HG03432 (cell line): Measurements from ENCODE around the gene S100A16.

Source experiments
- ATAC-seq: cut with Tn5 transposase; IDR thresholded peaks from one replicate; pipeline ENCODE4 v1.9.1; 2021; ENCODE audit warnings: mild to moderate bottlenecking, moderate library complexity; ENCODE audit not compliant: unreplicated experiment

S100A16 gene

DNA sequence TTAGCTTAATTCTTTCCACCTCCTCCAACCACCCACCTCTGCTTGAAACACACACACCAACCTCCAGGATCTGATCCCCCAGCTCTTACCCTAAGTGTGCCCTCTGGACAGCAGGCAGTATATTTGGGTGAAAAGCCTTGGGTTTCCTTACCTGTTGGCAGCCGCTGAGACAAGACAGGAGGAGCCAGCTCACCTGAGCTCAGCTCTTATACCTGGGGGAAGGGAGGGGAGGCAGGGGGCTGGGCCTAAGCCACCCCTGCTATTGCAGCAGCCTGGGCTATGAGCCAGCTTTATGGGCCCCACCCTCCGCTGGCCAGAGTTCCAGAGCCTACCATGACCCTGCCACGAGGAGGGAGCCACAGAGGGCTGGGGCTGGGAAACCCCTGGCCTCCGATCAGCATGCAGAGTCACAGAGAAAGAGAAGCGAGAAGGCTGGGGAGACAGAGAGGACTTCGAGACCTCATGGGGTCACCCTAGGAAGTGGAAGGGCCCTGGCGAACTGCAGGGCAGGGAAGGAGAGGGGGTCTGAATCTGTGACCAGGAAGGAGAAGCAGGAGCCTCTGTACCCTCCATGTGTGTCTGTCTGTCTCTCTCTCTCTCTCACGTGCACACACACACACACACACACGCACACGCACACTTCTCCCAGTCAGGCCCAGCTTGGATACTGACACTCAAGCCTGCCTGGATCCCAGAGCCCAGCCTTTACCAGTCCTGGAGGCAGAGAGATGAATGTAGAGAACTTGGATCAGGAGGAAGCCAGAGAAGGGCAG is 3.4 kb upstream of the S100A16 start, which contains the start of gene S100A14:
TSS of gene S100A14 (minus strand) at position 182 of the 773 bp plus-strand sequence. CDS start 467 bp downstream, outside the sequence.
- no peak for ATAC-seq

DNA sequence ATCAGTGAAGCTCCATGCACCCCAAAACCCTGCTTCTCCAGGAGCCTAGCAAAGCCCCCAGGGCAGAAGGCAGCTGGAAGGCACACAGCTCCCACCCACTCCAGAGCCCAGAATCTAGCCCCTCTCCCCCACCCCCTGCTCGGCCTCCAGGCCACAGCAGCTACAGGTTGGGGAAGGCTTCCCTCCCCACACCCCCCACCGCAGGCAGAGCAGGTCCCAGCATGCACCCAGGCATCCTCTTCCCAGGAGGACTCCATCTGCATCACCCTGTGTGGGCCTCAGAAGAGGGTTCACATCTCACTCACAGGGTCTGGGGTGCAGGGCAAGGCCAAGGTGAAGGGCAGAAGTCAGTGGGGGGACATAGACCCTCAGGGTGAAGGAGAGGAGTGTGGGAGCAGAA is 2.5 kb upstream of the S100A16 start:
- ATAC-seq: no peak

DNA sequence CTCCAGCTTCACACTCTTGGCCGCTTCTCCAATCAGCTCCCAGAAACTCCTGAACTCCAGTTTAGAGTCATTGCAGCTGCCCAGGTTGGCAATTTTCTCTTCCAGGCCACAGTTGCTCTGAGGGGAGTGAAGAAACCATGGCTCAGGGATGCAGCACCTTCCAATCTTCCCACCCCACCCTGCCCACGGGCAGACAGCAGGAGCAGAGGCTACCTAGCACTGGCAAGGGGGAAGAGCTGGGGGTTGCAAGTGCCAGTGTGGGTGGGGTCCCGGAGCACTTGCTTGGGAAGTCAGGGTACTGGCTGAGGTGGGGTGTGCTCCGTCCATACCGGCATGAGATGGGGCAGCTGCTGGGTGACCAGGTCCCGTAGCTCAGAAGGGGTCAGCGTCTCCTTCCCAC is 2.0 kb upstream of the S100A16 start:
- no peak for ATAC-seq

DNA sequence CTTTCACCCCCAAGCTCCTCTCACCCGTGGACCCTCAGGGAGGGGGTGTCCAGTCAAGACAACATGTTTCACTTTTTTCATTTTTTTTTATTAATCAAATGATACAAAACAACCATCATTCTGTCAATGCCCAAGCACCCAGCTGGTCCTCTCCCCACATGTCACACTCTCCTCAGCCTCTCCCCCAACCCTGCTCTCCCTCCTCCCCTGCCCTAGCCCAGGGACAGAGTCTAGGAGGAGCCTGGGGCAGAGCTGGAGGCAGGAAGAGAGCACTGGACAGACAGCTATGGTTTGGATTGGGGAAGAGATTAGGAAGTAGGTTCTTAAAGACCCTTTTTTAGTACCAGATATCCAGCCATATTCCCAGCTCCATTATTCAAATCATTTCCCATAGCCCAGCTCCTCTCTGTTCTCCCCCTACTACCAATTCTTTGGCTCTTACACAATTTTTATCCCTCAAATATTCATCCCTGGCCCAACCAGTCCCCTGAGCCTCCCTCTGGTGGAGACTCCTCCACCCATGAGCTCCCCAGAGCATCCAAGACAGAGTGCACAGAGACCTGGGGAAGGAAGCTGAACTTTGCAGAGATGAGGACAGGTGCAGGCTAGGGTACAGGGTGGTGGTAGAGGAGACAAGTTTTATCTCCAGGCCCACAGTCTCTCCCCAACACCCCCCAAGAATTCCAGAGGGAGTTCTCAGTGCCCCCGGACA is 1.4 kb upstream of the S100A16 start:
- ATAC-seq: no peak

DNA sequence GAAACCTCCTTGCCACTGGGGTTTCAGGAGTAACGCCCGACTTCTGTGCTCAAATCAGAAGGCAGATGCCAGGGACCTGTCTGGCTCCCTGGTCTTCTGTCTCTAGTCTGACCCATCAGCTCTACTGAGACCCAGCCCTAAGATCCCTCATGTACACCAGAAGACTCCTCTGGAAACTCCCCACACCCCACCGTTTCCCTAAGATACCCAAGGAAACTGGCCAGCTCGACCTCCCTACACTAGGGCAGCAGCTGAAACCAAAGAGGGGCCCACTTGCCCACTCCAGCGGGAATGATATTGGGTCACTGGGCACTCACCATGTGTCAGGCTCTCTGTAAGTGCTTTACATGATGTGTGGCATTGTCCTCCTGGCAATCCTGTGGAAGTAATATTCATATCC is 469 bp upstream of the S100A16 start:
- ATAC-seq: no peak

DNA sequence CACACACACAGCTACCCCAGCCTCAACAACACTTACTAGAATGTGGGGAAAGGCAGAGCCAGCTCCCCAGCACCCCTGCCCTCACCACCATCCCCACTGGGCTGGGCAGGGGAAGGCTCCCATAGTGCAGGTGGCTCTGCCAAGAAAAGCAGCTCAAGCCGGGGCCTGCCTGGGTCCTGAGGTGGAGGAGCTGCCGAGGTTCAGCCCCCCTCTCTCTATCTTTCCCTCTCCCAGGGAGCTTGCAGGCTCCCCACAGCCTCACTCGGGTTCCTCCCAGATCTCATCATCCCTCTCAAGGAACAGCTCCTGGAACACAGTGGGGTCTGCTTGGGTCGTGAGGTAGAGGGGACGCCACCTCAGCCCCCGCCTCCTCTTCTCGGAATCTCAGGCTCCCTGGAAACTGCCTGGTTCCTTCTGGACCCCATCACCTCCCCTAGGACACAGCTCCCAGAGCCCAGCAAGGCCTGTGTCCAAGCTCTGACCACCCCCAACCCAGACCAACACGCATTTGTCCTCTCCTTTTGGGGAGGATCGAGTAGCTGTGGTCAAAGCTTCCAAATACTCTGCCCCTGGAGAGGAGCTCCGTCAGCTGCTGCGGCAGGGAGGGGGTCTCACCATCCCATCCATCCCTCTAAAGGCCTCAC is 704 bp downstream of the S100A16 start:
- ATAC-seq: no peak

DNA sequence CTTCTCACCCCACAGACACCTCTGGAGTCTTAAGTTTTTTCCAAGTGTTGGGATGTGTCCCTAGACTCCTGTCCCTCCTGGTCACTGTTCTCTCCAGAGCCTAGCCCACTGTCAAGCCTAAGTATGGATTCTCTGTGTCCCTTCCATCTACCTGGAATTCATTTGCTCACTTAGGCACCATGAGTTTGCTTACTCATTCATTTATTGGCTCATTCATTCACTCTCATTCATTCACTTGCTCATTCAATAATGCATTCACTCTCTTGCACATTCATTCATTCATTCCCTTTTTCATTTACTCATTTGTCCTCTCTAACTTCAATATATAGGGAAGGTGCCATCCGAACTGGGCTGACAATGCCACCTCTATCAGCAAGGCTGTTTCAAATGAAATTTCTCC is 1.6 kb downstream of the S100A16 start:
- ATAC-seq: no peak

DNA sequence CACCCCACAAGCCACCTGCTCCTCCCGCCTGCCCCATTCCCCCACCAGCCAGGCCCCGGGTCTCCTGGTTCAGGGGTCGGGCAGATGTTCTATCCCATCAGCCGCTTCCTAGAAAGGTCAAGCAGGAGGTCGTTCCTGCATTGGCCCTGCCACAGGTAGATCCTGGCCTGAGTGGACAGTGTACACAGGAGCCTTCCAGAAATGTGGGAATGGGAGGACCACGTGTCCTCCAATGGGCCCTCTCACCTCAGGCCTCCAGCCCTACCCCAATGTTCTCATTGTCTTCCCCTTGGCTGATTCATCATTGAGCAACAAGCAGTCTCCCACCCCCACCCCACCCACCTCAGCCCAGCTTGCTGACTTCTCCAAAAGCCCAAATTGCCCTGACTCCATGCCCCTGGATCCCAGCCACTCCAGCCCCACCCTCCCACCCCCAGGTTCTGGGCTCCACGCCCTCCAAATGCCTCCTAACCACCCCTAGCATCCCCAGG is 2.1 kb downstream of the S100A16 start:
- ATAC-seq: no peak

DNA sequence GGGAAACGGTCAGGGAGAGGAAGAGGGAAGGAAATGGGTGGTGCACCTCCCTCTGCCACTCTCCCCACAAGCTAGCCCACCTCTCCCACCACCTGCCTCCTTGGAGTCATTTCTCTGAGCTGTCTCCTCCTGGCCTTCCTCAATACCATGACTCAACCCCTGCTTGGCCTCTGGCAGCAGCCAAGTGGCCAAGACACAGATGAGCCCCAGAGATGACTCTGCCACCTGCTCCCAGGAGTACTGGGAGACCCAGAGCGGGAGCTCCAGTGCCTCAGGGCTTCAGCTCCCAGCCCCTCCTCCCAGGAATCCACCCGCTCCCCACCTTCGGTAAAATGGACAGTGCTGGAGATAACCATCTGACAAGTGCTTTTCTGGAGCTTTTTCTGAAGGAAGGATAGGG is 2.6 kb downstream of the S100A16 start:
- ATAC-seq: no peak

DNA sequence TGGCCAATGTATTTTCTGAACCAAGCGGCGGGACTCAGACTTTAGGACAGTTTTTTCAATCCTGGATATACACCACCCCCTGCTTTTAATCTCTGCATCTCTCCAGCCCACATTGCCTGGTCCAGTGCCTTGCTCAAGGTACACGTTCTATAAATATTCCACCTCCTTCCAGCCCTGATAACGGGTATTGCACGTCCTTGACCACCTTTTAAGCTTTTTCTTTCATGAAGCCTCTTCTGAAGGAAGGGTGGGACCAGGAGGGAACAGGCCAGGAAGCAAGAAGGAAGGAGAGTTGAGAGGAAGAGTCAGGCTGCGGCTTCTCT is 3.4 kb downstream of the S100A16 start:
- no peak for ATAC-seq

DNA sequence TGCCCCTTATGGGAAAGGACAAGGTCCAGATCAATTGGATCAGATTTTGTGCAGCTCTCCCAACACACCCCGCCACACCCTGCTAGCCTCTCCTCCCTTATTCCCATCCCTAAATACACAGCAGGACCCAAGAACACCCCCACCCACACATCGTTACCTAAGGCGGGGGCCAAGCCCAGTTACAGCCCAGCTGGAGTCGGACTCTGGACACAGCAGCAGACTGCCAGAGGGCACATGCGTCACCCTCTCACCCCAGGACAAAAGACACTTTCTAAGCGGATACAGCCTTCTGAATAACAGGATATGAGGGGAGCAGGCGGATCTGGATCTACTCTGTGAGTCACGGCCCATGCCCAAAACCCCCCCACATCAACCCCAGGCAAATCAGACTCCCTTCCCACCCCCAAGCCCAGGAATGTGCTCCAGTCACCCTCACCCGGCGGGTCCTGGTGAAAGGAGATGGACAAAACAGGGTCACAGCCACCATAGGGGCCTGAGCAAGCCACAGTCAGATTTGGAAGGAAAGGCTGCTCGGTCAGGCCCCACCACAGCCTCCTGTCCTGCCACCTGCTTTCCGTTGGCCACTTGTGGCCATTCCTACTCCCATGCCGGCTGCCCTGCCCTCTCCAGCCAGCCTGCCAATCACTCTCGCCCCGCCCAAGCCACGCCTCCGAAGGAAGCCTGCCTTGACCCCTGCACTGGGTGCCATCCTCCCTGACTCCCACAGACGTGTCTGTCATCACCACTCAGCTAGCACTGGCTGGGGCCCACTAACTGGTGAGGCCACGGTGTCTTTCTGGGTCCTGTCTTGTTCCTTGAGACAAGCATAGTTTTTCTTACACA is 4.0 kb downstream of the S100A16 start:
- no peak for ATAC-seq

DNA sequence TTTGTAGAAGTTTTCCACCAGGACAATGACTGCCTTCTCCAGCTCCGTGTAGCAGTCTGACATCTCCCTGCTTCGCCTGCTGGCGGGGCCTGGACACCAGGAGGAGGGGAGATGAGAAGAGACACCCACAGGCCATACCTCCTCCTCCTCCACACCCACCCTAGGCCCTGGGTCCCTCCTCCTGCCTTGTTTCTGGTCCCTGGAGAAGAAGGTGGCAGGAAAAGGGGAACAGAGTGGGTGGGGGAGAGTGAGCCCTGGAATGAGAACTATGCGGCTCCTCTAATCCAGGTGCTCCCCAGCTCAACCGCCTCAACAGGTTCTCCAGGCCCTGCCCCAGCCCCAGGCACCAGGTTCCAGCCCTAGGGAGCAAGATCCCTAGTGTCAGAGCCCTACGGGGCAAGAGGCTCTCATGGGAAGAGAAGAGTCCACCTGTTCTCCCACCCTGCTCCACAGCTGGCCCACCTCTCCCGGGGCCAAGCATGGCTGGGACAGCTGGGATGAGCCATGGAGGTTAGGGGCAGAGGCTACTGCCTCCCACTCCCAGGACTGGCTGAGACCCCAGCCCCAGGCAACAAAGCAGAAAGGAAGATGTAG is 4.8 kb downstream of the S100A16 start:
- ATAC-seq: no peak

DNA sequence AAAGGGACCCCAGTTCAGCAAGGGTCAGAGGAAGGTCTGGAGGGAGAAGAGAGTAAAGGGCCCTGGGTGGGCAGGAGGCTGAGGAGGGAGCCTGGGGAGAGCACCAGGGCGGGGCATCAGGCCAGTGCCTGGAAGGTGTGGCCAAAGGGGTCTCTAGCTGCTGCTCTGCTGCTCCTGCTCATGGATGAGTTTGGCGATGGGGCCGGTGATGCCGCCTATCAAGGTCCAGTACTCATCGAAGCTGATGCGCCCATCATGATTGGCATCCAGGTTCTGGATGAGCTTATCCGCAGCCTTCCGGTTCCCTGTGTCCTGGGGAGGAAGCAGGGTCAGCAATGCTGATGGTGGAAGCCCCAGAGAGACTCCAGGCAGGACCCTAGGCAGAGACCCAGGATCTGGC is 5.6 kb downstream of the S100A16 start:
- ATAC-seq: no peak

DNA sequence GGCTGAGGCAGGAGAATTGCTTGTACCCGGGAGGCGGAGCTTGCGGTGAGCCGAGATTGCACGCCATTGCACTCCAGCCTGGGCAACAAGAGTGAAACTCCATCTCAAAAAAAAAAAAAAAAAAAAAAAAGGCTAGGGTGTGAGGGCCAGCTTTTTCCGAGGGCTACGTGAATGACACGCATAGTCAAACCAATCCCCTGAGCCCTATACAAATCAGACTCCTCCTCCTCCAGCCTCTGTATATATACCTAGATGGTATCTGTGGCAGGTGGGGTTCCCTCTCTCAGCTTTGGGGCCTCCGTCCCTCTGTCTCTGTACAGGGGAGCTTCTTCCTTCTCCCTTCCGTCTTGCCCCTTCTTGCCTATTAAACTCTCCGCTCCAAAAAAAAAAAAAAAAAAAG is 6.7 kb downstream of the S100A16 start:
- ATAC-seq: no peak

DNA sequence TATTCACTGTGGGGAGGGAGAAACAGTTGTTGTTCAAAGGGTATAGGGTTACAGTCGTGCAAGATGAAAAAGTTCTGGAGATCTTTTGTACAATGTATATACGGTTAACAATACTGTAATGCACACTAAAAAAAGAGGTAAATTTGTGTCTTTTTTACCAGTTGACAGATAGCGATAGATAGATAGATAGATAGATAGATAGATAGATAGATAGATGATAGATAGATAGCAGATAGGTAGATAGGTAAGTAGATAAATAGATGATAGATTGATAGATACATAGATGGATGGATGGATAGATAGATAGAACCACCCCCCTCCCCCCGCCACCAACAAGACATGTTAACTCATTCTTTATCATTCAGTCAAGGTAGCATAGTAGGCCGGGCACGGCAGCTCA is 10.2 kb downstream of the S100A16 start:
- no peak for ATAC-seq

DNA sequence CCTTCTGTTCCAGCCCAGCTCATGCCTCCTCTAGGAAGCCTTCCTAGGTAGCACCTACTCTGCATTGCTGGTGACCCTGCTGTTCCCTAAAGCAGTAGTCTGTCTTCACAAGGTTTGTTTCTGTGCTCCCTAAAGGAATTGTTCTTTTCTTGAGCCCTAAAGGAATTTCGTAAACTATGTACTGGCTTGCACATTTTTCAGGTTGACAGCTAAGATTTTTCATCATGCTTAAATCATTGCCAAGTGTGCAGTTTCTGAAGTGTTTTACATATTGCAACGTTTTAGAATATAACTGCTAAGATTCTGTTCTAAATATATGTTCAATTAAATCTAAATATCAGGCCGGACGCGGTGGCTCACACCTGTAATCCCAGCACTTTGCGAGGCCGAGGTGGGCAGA is 13.1 kb downstream of the S100A16 start:
- ATAC-seq: no peak

DNA sequence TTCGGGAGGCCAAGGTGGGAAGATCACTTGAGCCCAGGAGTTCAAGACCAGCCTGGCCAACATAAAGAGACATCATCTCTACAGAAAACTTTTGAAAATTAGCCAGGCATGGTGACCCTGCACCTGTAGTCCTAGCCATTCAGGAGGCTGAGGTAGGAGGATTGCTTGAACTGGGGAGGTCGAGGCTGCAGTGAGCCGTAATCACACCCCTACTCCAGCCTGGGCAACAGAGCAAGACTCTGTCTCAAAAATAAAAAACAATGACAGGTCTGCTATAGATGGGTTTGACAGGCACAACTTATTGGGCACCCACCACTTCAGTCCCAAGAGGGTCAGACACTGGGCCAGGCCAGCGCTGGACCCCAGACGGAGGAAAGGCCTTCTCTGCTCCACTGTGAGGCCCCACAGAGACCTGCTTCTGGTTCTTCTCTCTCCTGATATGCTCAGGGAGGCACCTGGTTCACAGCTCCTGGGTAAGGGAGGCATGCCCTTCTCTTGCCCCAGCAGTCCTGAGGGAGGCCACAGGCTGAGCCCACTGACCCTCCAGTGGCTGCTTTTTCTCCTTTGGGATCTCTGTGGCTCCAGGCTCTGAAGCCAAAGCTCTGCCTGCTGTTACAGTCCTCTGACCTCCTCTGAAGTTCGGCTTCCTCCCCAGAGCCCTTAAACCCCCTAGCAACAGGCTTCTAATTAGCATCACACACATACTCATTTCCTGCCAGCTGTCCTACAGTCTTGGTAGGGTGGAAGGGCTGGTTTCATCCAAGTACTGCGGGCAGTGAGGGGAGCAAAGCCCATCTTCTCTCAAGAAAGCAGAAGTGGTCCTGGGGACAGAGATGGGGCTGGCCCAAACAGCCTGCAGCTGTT is 14.4 kb downstream of the S100A16 start:
- peak; percentile 99 for ATAC-seq

DNA sequence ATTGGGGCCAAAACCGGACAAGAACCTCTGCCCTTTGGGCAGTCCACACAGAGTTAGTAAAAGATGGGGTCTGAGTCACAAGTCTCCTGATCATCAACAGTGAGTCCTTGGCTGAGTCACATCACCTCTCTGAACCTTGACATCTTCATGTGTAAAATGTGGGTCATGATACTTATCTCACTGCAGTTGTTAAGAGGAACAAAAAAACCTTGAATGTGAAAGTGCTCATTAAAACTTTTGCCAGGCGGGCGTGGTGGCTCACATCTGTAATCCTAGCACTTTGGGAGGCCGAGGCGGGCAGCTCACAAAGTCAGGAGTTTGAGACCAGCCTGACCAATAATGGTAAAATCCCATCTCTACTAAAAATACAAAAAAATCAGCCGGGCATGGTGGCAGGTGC is 15.7 kb downstream of the S100A16 start:
- no peak for ATAC-seq

DNA sequence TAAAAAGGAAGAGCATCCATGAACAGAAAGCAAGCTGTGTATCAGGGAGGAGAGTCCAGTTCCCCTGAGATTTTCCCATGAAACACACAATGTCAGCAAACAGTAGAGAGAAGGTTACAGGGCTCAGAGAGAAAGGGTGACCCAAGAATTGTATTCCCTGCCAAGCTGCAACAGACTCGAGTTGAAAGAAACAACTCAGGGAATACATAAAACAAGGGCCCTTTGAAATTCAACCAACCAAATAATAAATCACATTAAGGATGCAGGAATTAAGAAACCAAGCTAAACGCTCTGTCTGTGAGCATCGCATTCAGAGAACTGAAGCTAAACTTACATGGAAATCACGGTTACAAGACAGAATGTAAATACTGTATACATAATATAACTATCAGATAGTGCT is 20.2 kb downstream of the S100A16 start:
- no peak for ATAC-seq

DNA sequence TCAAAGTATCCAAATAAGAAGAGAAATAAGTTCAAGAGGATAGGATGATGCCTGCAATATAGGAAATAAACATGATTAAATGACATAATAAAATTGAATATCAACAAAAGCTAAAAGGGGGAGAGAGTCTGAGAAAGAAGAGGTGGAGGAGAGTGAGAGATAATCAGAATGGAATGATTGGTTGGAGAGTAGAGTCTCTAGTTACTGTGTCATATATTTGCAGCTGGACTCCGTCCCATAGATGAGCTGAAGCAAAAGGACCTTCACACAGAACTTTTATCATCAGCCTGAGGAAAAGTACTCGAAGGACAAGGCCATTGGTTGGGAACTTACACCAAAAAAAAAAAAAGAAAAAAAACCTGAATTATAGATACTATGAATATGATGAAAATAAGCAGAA is 24.5 kb downstream of the S100A16 start:
- ATAC-seq: no peak
